PFSK-1 (cell line): ENCODE measurements around the gene CAMTA1.

ENCODE experiments used
- FOXP2 ChIP-seq: optimal IDR thresholded peaks from 2 replicates; pipeline ENCODE3; 2011; ENCODE audit warnings: borderline replicate concordance, control low read depth, inconsistent platforms; ENCODE audit not compliant: insufficient read depth; ENCODE audit errors: extremely low read length, extremely low read depth
- POLR2AphosphoS5 ChIP-seq: IDR thresholded peaks from 2 replicates; pipeline ENCODE4 v1.6.1; 2012; ENCODE audit warnings: low read depth, mild to moderate bottlenecking, control low read depth, low read length, moderate library complexity
- REST ChIP-seq, 2 experiments: IDR thresholded peaks; 2 replicates each; pipeline versions ENCODE4 v1.6.1 to v1.8.0; 2011 to 2012; ENCODE audit warnings: low read depth in 2 of 2, low read length in 2 of 2, control low read depth in 1 of 2, inconsistent platforms in 1 of 2, mild to moderate bottlenecking in 1 of 2, moderate library complexity in 1 of 2; ENCODE audit not compliant: insufficient read depth in 1 of 2
- SIN3A ChIP-seq: IDR thresholded peaks from 2 replicates; pipeline ENCODE4 v1.6.1; 2012; ENCODE audit warnings: mild to moderate bottlenecking, low read length, moderate library complexity, borderline replicate concordance; ENCODE audit not compliant: insufficient read depth
- TAF1 ChIP-seq: IDR thresholded peaks from 2 replicates; pipeline ENCODE4 v1.6.1; 2012; ENCODE audit warnings: low read length, control low read depth, borderline replicate concordance; ENCODE audit not compliant: insufficient read depth

CAMTA1 gene

GRCh38 chr1:7501084-7501491 is 715.8 kb downstream of the CAMTA1 start:
- TF ChIP-seq SIN3A: no peak
- no peak for TF ChIP-seq POLR2AphosphoS5
- no peak for TF ChIP-seq TAF1
- TF ChIP-seq FOXP2: no peak
- TF ChIP-seq REST (IDR thresholded peaks at IDR 0.05; ENCODE audit: insufficient read depth in 1 of 2, low read depth in 2 of 2, low read length in 2 of 2): no peak

GRCh38 chr1:7501723-7502603 is 716.7 kb downstream of the CAMTA1 start:
- no peak for TF ChIP-seq FOXP2
- no peak for TF ChIP-seq REST (IDR thresholded peaks at IDR 0.05; ENCODE audit: insufficient read depth in 1 of 2, low read depth in 2 of 2, low read length in 2 of 2)
- no peak for TF ChIP-seq SIN3A

GRCh38 chr1:7503691-7504437 is 718.6 kb downstream of the CAMTA1 start:
- TF ChIP-seq TAF1 (no peak), REST (IDR thresholded peaks at IDR 0.05; ENCODE audit: insufficient read depth in 1 of 2, low read depth in 2 of 2, low read length in 2 of 2) (no peak), POLR2AphosphoS5 (no peak), SIN3A (no peak), FOXP2 (no peak)

- TF ChIP-seq POLR2AphosphoS5: no peak
- TF ChIP-seq TAF1: no peak
- TF ChIP-seq FOXP2: no peak
- no peak for TF ChIP-seq REST (IDR thresholded peaks at IDR 0.05; ENCODE audit: insufficient read depth in 1 of 2, low read depth in 2 of 2, low read length in 2 of 2)
- TF ChIP-seq SIN3A: no peak
Measured at GRCh38 chr1:7504438-7504720, 719.1 kb downstream of the CAMTA1 start.
